Heart left ventricle (tissue), 16 donors: ENCODE results near the gene PLCG2. TPM values are rescaled to one million over a fixed set of nuclear protein-coding genes. Genes with fewer than 3 reads are reported as not detected.

Source experiments
- ATAC-seq, 4 donors: fragments of 200-7000 bp; cut with Tn5 transposase; one replicate each; pipeline ENCODE4 v1.9.1; 2020 to 2022; ENCODE audit warnings: moderate library complexity in 4 of 4, mild to moderate bottlenecking in 3 of 4, moderate number of reproducible peaks in 1 of 4
- DNase-seq, 5 donors: peaks; one replicate each; pipeline ENCODE4 v3.0.0-alpha.2; 2020
- H3K27ac ChIP-seq, 12 donors: fragments of 200-600 bp; sonication (generic) in 4 of 12; one replicate each; pipeline versions ENCODE4 v1.5.0 to v1.8.0; 2016 to 2022; ENCODE audit warnings: mild to moderate bottlenecking in 2 of 12
- H3K27me3 ChIP-seq, 9 donors: fragments of 200-600 bp; sonication (generic) in 2 of 9; one replicate each; pipeline versions ENCODE4 v1.5.1 to v1.8.0; 2016 to 2022; ENCODE audit warnings: mild to moderate bottlenecking in 3 of 9
- H3K36me3 ChIP-seq, 9 donors: fragments of 200-600 bp; sonication (generic) in 2 of 9; one replicate each; pipeline versions ENCODE4 v1.5.0 to v1.8.0; 2018 to 2022; ENCODE audit warnings: mild to moderate bottlenecking in 2 of 9
- H3K4me1 ChIP-seq, 12 donors: fragments of 200-600 bp; sonication (generic) in 4 of 12; one replicate each; pipeline versions ENCODE4 v1.5.0 to v1.8.0; 2016 to 2022; ENCODE audit warnings: mild to moderate bottlenecking in 3 of 12
- H3K4me3 ChIP-seq, 12 donors: fragments of 200-600 bp; sonication (generic) in 4 of 12; one replicate each; pipeline versions ENCODE4 v1.5.0 to v1.8.0; 2017 to 2022; ENCODE audit warnings: mild to moderate bottlenecking in 9 of 12, moderate library complexity in 4 of 12
- H3K9me3 ChIP-seq, 12 donors: fragments of 200-600 bp; sonication (generic) in 4 of 12; one replicate each; pipeline versions ENCODE4 v1.5.0 to v1.8.0; 2016 to 2022; ENCODE audit warnings: mild to moderate bottlenecking in 1 of 12
- CTCF ChIP-seq, 12 donors: fragments of 200-600 bp; sonication (generic) in 4 of 12; IDR thresholded peaks; one replicate each; pipeline versions ENCODE4 v1.5.0 to v1.8.0; 2018 to 2022; ENCODE audit warnings: antibody characterized with exemption in 12 of 12, mild to moderate bottlenecking in 5 of 12
- POLR2A ChIP-seq, 2 donors: fragments of 450-650 bp; IDR thresholded peaks; one replicate each; pipeline ENCODE4 v1.6.1; 2017; ENCODE audit warnings: antibody characterized with exemption in 2 of 2, mild to moderate bottlenecking in 2 of 2, moderate library complexity in 2 of 2
- WGBS, 4 donors: extraction: QIAGEN DNeasy Blood & Tissue Kit in 2 of 4; methylation state at CpG; one replicate each; pipeline versions ENCODE4 v1.1.5 to v1.1.7; 2013 to 2018; 5-methylcytosine and 5-hydroxymethylcytosine counted together
- intact Hi-C, 10 donors: fragments of 100-400 bp; cut with DNase I; formaldehyde crosslinking; loops; one replicate each; pipeline versions ENCODE4 v1.11.1 to v1.14.2; 2022
- polyA plus RNA-seq, 2 donors: library from polyadenylated mRNA; stranded (reverse); fragments of 200-250 nt; gene quantifications; one replicate each; pipeline ENCODE4 v1.2.3, GENCODE V29; 2013
- total RNA-seq, 9 donors: library from RNA; depleted of rRNA in 2 of 9; stranded (reverse); fragments of >200 nt in 2 of 9; fragmentation: NEBNext Ultra II Directional in 3 of 9; extraction: Animal tissue kit (Norgen Biotek cat#: 25700) in 3 of 9; gene quantifications; one replicate each; pipeline versions ENCODE4 v1.1.0 to v1.2.4, GENCODE V29; 2016 to 2023
- donor health status: ischemic (EF 13 %, LVEDD 7.1; RV severe dilation, severe dysfunction).
- donor health status: healthy with polysubstance abuse.
- donor health status: DM: no; HTN: yes; CAD: no.
- donor health status: DM: no; HTN: no; CAD: no.
- donor health status: ischemic (EF 25% LVEDD 6.9; RV normal size, moderate dysfunction).
- donor health status: ischemic (EF 25% LVEDD 5.7; RV mildly dilated, moderate dysfunction).
- donor health status: healthy.
- donor health status: DM: yes; HTN: yes; CAD: no.
- donor health status: ischemic (EF 35%, LVEDD 5.7; RV mildly dilated, moderate dysfunction).
- donor health status: nonischemic (EF 11% LVEDD 7.7; RV severe dilation, severe dysfunction).
- donor health status: DM: yes; HTN: yes; CAD: no.
- donor health status: PGD.
- donor health status: ischemic (EF 29% LVEDD 5.4; RV normal size, mild dysfunction).
- donor health status: nonischemic (EF 23%, LVEDD 6.1; RV moderate dilation, normal function).

Gene PLCG2
- total and polyA plus RNA-seq, 11 donors = 2.0 to 35.4 (median 4.7) TPM

DNA sequence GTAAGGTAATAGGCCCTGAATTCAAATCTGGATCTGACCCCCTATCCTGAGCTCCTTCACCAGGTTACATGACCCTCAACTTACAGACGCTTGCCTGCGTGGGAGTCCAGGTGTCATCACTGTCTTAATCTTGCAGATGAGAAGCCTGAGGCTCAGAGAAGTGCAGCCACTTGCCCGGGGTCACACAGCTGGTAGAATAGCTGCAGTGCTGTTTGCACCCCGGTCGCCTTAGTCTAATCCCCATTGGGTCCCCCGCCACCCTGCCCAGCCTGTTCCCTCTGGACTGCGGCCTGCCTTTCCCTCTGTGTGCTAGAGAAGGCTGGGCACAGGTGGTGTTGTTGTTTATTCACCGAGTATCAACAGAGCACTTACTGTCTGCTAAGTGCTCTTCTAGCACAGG is 125.2 kb downstream of the PLCG2 start:
- no peak for TF ChIP-seq CTCF (IDR thresholded peaks at IDR 0.05)
- TF ChIP-seq POLR2A (IDR thresholded peaks at IDR 0.05) = no peak
- H3K27me3 ChIP-seq = no peaks in the 10 kb centered on the region
- no peak overlapping the region for H3K4me3 ChIP-seq
- no peak for ATAC-seq
- no peak overlapping the region for H3K27ac ChIP-seq
- H3K4me1 ChIP-seq = peaks cover 0 to 14% (median 0%) of the 10 kb centered on the region in 12 donors
- H3K36me3 ChIP-seq = peaks cover 0 to 62% (median 0%) of the 10 kb centered on the region in 9 donors
- intact Hi-C loops = no loop called here
- H3K9me3 ChIP-seq = peaks cover 0 to 4% (median 0%) of the 10 kb centered on the region in 12 donors
- DNase-seq = no peak
- WGBS, 4 donors = 94 to 99% (median 96%) methylated on average over 7 to 8 of the region's 8 CpGs

DNA sequence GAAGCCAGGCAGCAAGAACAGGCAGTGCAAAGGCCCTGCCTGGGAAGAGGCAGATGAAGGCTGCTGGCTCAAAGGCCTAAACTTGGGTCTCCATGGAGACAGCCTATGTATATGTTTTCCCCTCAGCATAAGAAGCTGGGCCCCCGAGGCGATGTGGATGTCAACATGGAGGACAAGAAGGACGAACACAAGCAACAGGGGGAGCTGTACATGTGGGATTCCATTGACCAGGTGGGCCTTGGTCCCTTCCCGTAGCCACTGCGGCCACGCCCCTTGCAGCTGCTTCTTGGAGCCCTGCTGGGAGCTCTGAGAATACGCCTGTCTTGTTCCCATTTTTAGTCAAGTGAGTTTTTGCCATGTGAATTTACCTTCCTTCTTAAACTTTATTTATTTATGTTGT is 126.2 kb downstream of the PLCG2 start:
- Histone ChIP-seq H3K9me3 (peaks cover 0 to 4% (median 0%) of the 10 kb centered on the region in 12 donors), H3K27me3 (no peaks in the 10 kb centered on the region), H3K27ac (no peak overlapping the region), H3K36me3 (peaks cover 0 to 53% (median 0%) of the 10 kb centered on the region in 9 donors), H3K4me3 (no peak overlapping the region), H3K4me1 (peaks cover 0 to 14% (median 0%) of the 10 kb centered on the region in 12 donors)
- ATAC-seq (no peak), DNase-seq (no peak)
- WGBS, 4 donors = 84 to 96% (median 90%) methylated on average over 6 to 7 of the region's 7 CpGs
- TF ChIP-seq POLR2A (IDR thresholded peaks at IDR 0.05) (no peak), CTCF (IDR thresholded peaks at IDR 0.05) (no peak)
- intact Hi-C loops = no loop called here

DNA sequence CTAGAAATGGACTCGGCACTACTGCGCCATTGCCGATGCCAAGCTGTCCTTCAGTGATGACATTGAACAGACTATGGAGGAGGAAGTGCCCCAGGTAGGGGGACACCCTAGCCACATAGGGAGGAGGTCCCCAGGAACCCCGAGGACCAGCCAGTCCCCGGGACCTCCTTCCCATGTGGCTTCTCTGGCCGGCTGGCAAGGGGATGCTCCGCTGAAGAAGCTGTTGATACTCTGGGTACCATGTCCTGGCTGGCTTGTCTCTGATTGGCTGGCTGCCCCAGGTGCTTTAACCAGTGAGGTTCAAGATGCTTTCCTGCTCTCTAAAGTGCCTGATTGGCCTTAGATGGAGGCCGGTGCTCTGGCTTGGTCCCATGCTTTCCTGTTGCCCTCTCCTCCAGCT is 128.6 kb downstream of the PLCG2 start:
- Histone ChIP-seq H3K27ac (no peak overlapping the region), H3K9me3 (peaks cover 0 to 3% (median 0%) of the 10 kb centered on the region in 12 donors), H3K27me3 (no peaks in the 10 kb centered on the region), H3K4me3 (no peak overlapping the region), H3K36me3 (peaks cover 0 to 38% (median 0%) of the 10 kb centered on the region in 9 donors), H3K4me1 (no peaks in the 10 kb centered on the region)
- ATAC-seq = no peak
- DNase-seq = no peak
- 64 to 90% (median 85%) methylated on average over 8 of the region's 8 CpGs for WGBS, 4 donors
- TF ChIP-seq CTCF (IDR thresholded peaks at IDR 0.05) (no peak), POLR2A (IDR thresholded peaks at IDR 0.05) (no peak)
- intact Hi-C loops = no loop called here

- ATAC-seq (no peak), DNase-seq (no peak)
- Histone ChIP-seq H3K4me3 (no peak overlapping the region), H3K27me3 (no peaks in the 10 kb centered on the region), H3K27ac (no peak overlapping the region), H3K4me1 (no peaks in the 10 kb centered on the region), H3K36me3 (peaks cover 0 to 48% (median 0%) of the 10 kb centered on the region in 9 donors), H3K9me3 (no peaks in the 10 kb centered on the region)
- WGBS, 4 donors = 90 to 93% (median 92%) methylated on average over 16 of the region's 16 CpGs
- no peak for TF ChIP-seq POLR2A (IDR thresholded peaks at IDR 0.05)
- TF ChIP-seq CTCF (IDR thresholded peaks at IDR 0.05) = no peak
- intact Hi-C loops = no loop called here
These were observed 129.6 kb downstream of the PLCG2 start for GRCh38 chr16:81908466-81909262.
